IMR-90 (cell line): Measurements from ENCODE around the gene CTNS. TPM values are rescaled to one million over a fixed set of nuclear protein-coding genes. Genes with fewer than 3 reads are reported as not detected.

Experiments
- ATAC-seq: fragments of 200-7000 bp; cut with Tn5 transposase; 2 replicates; pipeline ENCODE4 v1.9.1; 2020; ENCODE audit warnings: low read depth, mild to moderate bottlenecking, moderate library complexity
- BruUV-seq: library from RNA; stranded (reverse); fragments of 400-500 nt; replicated peaks from 2 replicates; lab custom pipeline; 2021; lab: Mats Ljungman, UMichigan
- CTCF ChIA-PET: fragments of 300-600 bp; formaldehyde crosslinking; extraction: SDS; loops from one replicate; lab custom pipeline; 2021; ENCODE audit warnings: antibody characterized with exemption; lab: Yijun Ruan, JAX
- POLR2A ChIA-PET: fragments of 300-600 bp; sonication (Branson Sonifier 250); formaldehyde crosslinking; loops from one replicate; lab custom pipeline; 2022; ENCODE audit warnings: antibody characterized with exemption; ENCODE audit not compliant: unreplicated experiment; lab: Charles Lee
- DNase-seq: peaks from one replicate; pipeline ENCODE4 v3.0.0; 2013
- H2AFZ ChIP-seq: replicated peaks from 2 replicates; pipeline ENCODE3; 2013; ENCODE audit warnings: low read length, mild to moderate bottlenecking; ENCODE audit not compliant: poor library complexity
- H2AK5ac ChIP-seq: 2 replicates; pipeline ENCODE4 v1.6.1; 2013; ENCODE audit warnings: low read depth, low read length, inconsistent platforms
- H2AK9ac ChIP-seq: replicated peaks from 2 replicates; pipeline ENCODE3; 2013; ENCODE audit warnings: mild to moderate bottlenecking, low read depth, low read length, moderate library complexity; ENCODE audit not compliant: poor library complexity
- H2BK120ac ChIP-seq: 2 replicates; pipeline ENCODE4 v1.6.1; 2013; ENCODE audit warnings: low read depth, low read length, inconsistent platforms
- H2BK15ac ChIP-seq: 3 replicates; pipeline ENCODE4 v1.6.1; 2013; ENCODE audit warnings: low read depth, low read length, inconsistent platforms
- H2BK20ac ChIP-seq: 2 replicates; pipeline ENCODE4 v1.6.1; 2013; ENCODE audit warnings: low read depth, mild to moderate bottlenecking, inconsistent platforms, low read length, moderate library complexity
- H2BK5ac ChIP-seq: 2 replicates; pipeline ENCODE4 v1.6.1; 2013; ENCODE audit warnings: mild to moderate bottlenecking, low read depth, low read length, inconsistent platforms; ENCODE audit not compliant: poor library complexity, severe bottlenecking
- H3K14ac ChIP-seq: replicated peaks from 2 replicates; pipeline ENCODE4 v1.6.1; 2013; ENCODE audit warnings: low read depth, low read length, inconsistent platforms
- H3K18ac ChIP-seq: 2 replicates; pipeline ENCODE4 v1.6.1; 2013; ENCODE audit warnings: low read depth, low read length, control low read depth
- H3K23ac ChIP-seq: 2 replicates; pipeline ENCODE4 v1.6.1; 2013; ENCODE audit warnings: low read depth, low read length, inconsistent platforms
- H3K27ac ChIP-seq: 2 replicates; pipeline ENCODE4 v1.5.1; 2013; ENCODE audit warnings: mild to moderate bottlenecking, control low read depth, low read length; ENCODE audit not compliant: insufficient read depth
- H3K27me3 ChIP-seq: 2 replicates; pipeline ENCODE4 v1.6.1; 2013; ENCODE audit warnings: low read length; ENCODE audit not compliant: control insufficient read depth, insufficient read depth
- H3K36me3 ChIP-seq: 2 replicates; pipeline ENCODE4 v1.6.1; 2013; ENCODE audit warnings: low read length, mixed read lengths; ENCODE audit not compliant: control insufficient read depth, insufficient read depth
- H3K4ac ChIP-seq: 2 replicates; pipeline ENCODE4 v1.6.1; 2013; ENCODE audit warnings: low read depth, low read length, inconsistent platforms
- H3K4me1 ChIP-seq: 2 replicates; pipeline ENCODE4 v1.6.1; 2013; ENCODE audit warnings: low read length, mixed read lengths; ENCODE audit not compliant: control insufficient read depth, insufficient read depth
- H3K4me2 ChIP-seq: 2 replicates; pipeline ENCODE4 v1.6.1; 2013; ENCODE audit warnings: low read depth, mild to moderate bottlenecking, control low read depth, low read length, moderate library complexity
- H3K4me3 ChIP-seq: 2 replicates; pipeline ENCODE4 v1.5.1; 2013; ENCODE audit warnings: low read depth, mild to moderate bottlenecking, control low read depth, low read length, moderate library complexity; ENCODE audit not compliant: insufficient read depth
- H3K56ac ChIP-seq: 2 replicates; pipeline ENCODE4 v1.6.1; 2013; ENCODE audit warnings: low read length, inconsistent platforms; ENCODE audit not compliant: insufficient read depth; ENCODE audit errors: extremely low read depth
- H3K79me1 ChIP-seq, 2 experiments: 2 replicates each; pipeline ENCODE4 v1.6.1; 2013; ENCODE audit warnings: low read length in 2 of 2, inconsistent platforms in 1 of 2, low read depth in 1 of 2
- H3K9ac ChIP-seq: 2 replicates; pipeline ENCODE4 v1.6.1; 2013; ENCODE audit warnings: low read depth, low read length, control low read depth
- H3K9me1 ChIP-seq: 2 replicates; pipeline ENCODE4 v1.6.1; 2013; ENCODE audit warnings: low read length, inconsistent platforms; ENCODE audit not compliant: insufficient read depth
- H3K9me3 ChIP-seq: 2 replicates; pipeline ENCODE4 v1.6.1; 2013; ENCODE audit warnings: low read length; ENCODE audit not compliant: control insufficient read depth, insufficient read depth
- H4K20me1 ChIP-seq: 2 replicates; pipeline ENCODE4 v1.6.1; 2013; ENCODE audit warnings: low read length, inconsistent platforms; ENCODE audit not compliant: insufficient read depth
- H4K5ac ChIP-seq: 2 replicates; pipeline ENCODE4 v1.6.1; 2013; ENCODE audit warnings: mild to moderate bottlenecking, low read depth, low read length, control low read depth
- H4K8ac ChIP-seq, 2 experiments: 2 replicates each; pipeline ENCODE4 v1.6.1; 2013; ENCODE audit warnings: low read depth in 2 of 2, low read length in 2 of 2, control low read depth in 1 of 2, inconsistent platforms in 1 of 2
- H4K91ac ChIP-seq: 2 replicates; pipeline ENCODE4 v1.6.1; 2013; ENCODE audit warnings: low read depth, low read length, inconsistent platforms; ENCODE audit not compliant: insufficient read depth
- CEBPB ChIP-seq: IDR thresholded peaks from 2 replicates; pipeline ENCODE4 v1.6.1; 2012; ENCODE audit warnings: low read depth, low read length, improper control_type of control experiment
- CHD1 ChIP-seq: IDR thresholded peaks from 2 replicates; pipeline ENCODE4 v1.6.1; 2012; ENCODE audit warnings: low read depth, low read length, improper control_type of control experiment
- MAFK ChIP-seq: IDR thresholded peaks from 2 replicates; pipeline ENCODE4 v1.6.1; 2012; ENCODE audit warnings: low read depth, low read length, improper control_type of control experiment
- MAZ ChIP-seq: IDR thresholded peaks from 2 replicates; pipeline ENCODE4 v1.6.1; 2012; ENCODE audit warnings: low read depth, mild to moderate bottlenecking, low read length, improper control_type of control experiment, moderate library complexity, borderline replicate concordance
- NFE2L2 ChIP-seq: fragments of 150-350 bp; IDR thresholded peaks from 2 replicates; pipeline ENCODE4 v1.6.1; 2016; ENCODE audit warnings: low read depth, mild to moderate bottlenecking, low read length
- RFX5 ChIP-seq: IDR thresholded peaks from 2 replicates; pipeline ENCODE4 v1.8.0; 2012; ENCODE audit warnings: low read depth, mild to moderate bottlenecking, low read length, moderate library complexity
- WGBS, 2 experiments: methylation state at CpG; one replicate each; pipeline versions ENCODE4 v1.1.5 to v1.1.7; 2013; ENCODE audit warnings: missing lambda C conversion rate in 2 of 2; ENCODE audit not compliant: insufficient read length in 1 of 2; ENCODE audit errors: extremely low coverage in 2 of 2; 5-methylcytosine and 5-hydroxymethylcytosine counted together
- dilution Hi-C: fragments of 300-500 bp; cut with HindIII; formaldehyde crosslinking; loops from one replicate; pipeline ENCODE4 v1.14.3; 2018; ENCODE audit warnings: low sequenced_read_pairs; ENCODE audit not compliant: unreplicated experiment
- in situ Hi-C: fragments of 300-500 bp; cut with MboI; formaldehyde crosslinking; loops from 3 replicates; pipeline ENCODE4 v1.14.3; 2019; ENCODE audit warnings: low sequenced_read_pairs, inconsistent platforms, mixed read lengths
- intact Hi-C: fragments of 100-400 bp; cut with micrococcal nuclease; formaldehyde crosslinking; loops from 2 replicates; pipeline ENCODE4 v1.10.0; 2022
- polyA plus RNA-seq, 3 experiments: library from polyadenylated mRNA; depleted of rRNA; stranded (reverse); fragments of >200 nt; gene quantifications; 2 replicates each; pipeline ENCODE4 v1.2.3, GENCODE V29; 2012; ENCODE audit warnings: low replicate concordance in 1 of 3
- total RNA-seq: library from RNA; depleted of rRNA; stranded (reverse); fragments of >200 nt; gene quantifications from 2 replicates; pipeline ENCODE4 v1.2.3, GENCODE V29; 2012
- TF ChIP-seq, protein P1 (sequence below): conservative IDR thresholded peaks from 2 replicates; pipeline ENCODE4 v1.5.1; 2012; ENCODE audit warnings: mild to moderate bottlenecking, low read depth, low read length, improper control_type of control experiment
- TF ChIP-seq, protein P2 (sequence below): fragments of 150-350 bp; IDR thresholded peaks from 2 replicates; pipeline ENCODE4 v1.6.1; 2016; ENCODE audit warnings: low read depth, mild to moderate bottlenecking, low read length, moderate library complexity, borderline replicate concordance

The CTNS gene
- total and polyA plus RNA-seq, 2 of the 4 experiments (the other 2 are of a cell fraction): 4.7 to 5.3 TPM

GRCh38 chr17:3622977-3623594, 13.5 kb upstream of the CTNS start:
- H3K14ac ChIP-seq: no peak overlapping the region
- H2BK5ac ChIP-seq: no peak overlapping the region
- no peaks in the 10 kb centered on the region for H3K27me3 ChIP-seq
- no peak overlapping the region for H4K91ac ChIP-seq
- H3K9me3 ChIP-seq: no peaks in the 10 kb centered on the region
- peak overlapping the region; percentile 13 for H2AK9ac ChIP-seq
- no peak overlapping the region for H3K18ac ChIP-seq
- no peak overlapping the region for H2AK5ac ChIP-seq
- CTCF ChIA-PET: no interaction called here
- ATAC-seq: no peak
- no TSS peak for BruUV-seq
- POLR2A ChIA-PET: no interaction called here
- no peaks in the 10 kb centered on the region for H4K20me1 ChIP-seq
- no peak overlapping the region for H4K5ac ChIP-seq
- peaks cover 49% of the 10 kb centered on the region for H3K36me3 ChIP-seq
- no peak overlapping the region for H3K23ac ChIP-seq
- in situ Hi-C loops: no loop called here
- no peak for DNase-seq
- no peak overlapping the region for H3K4ac ChIP-seq
- TF ChIP-seq, protein P1, sequence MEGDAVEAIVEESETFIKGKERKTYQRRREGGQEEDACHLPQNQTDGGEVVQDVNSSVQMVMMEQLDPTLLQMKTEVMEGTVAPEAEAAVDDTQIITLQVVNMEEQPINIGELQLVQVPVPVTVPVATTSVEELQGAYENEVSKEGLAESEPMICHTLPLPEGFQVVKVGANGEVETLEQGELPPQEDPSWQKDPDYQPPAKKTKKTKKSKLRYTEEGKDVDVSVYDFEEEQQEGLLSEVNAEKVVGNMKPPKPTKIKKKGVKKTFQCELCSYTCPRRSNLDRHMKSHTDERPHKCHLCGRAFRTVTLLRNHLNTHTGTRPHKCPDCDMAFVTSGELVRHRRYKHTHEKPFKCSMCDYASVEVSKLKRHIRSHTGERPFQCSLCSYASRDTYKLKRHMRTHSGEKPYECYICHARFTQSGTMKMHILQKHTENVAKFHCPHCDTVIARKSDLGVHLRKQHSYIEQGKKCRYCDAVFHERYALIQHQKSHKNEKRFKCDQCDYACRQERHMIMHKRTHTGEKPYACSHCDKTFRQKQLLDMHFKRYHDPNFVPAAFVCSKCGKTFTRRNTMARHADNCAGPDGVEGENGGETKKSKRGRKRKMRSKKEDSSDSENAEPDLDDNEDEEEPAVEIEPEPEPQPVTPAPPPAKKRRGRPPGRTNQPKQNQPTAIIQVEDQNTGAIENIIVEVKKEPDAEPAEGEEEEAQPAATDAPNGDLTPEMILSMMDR: no peak
- TF ChIP-seq CHD1 (no peak), MAFK (no peak), RFX5 (no peak), MAZ (no peak), CEBPB (no peak), NFE2L2 (no peak)
- TF ChIP-seq, protein P2, sequence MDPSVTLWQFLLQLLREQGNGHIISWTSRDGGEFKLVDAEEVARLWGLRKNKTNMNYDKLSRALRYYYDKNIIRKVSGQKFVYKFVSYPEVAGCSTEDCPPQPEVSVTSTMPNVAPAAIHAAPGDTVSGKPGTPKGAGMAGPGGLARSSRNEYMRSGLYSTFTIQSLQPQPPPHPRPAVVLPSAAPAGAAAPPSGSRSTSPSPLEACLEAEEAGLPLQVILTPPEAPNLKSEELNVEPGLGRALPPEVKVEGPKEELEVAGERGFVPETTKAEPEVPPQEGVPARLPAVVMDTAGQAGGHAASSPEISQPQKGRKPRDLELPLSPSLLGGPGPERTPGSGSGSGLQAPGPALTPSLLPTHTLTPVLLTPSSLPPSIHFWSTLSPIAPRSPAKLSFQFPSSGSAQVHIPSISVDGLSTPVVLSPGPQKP: no peak
- no peak overlapping the region for H2AFZ ChIP-seq
- no peaks in the 10 kb centered on the region for H3K4me1 ChIP-seq
- no peak overlapping the region for H3K9ac ChIP-seq
- intact Hi-C loops: no loop called here
- peaks cover 3 to 5% of the 10 kb centered on the region in 2 experiments; a peak in 1 of 4 replicates for H3K79me1 ChIP-seq
- no peak overlapping the region for H3K4me2 ChIP-seq
- H2BK15ac ChIP-seq: no peak overlapping the region
- no peak overlapping the region for H3K56ac ChIP-seq
- no peaks in the 10 kb centered on the region for H3K9me1 ChIP-seq
- H2BK20ac ChIP-seq: no peak overlapping the region
- H4K8ac ChIP-seq: no peak overlapping the region
- no peak overlapping the region for H2BK120ac ChIP-seq
- H3K4me3 ChIP-seq: no peak overlapping the region
- no peak overlapping the region for H3K27ac ChIP-seq
- dilution Hi-C loops: no loop called here
- 93% methylated on average over 8 of the region's 16 CpGs; no CpG with 5 or more reads in 1 of the 2 experiments for WGBS, 2 experiments
